ENCODE measurements around the gene CD72.
"Not testable (repeated sequence)": the region's sequence is repeated elsewhere in the genome, so short reads cannot be mapped to it uniquely, and the experiment has no call there.

The CD72 gene

GRCh38 chr9:35583521-35583920, 34.7 kb downstream of the CD72 start:
- DNase-seq: not testable (repeated sequence)

GRCh38 chr9:35579659-35580227, 38.5 kb downstream of the CD72 start:
- not testable (repeated sequence) for DNase-seq

GRCh38 chr9:35579130-35579529, 39.1 kb downstream of the CD72 start:
- DNase-seq: no peak

GRCh38 chr9:35577486-35577885, 40.7 kb downstream of the CD72 start:
- DNase-seq: no peak

GRCh38 chr9:35575478-35575877, 42.7 kb downstream of the CD72 start:
- no peak for DNase-seq

GRCh38 chr9:35574578-35575122, 43.6 kb downstream of the CD72 start:
- no peak for DNase-seq

DNA sequence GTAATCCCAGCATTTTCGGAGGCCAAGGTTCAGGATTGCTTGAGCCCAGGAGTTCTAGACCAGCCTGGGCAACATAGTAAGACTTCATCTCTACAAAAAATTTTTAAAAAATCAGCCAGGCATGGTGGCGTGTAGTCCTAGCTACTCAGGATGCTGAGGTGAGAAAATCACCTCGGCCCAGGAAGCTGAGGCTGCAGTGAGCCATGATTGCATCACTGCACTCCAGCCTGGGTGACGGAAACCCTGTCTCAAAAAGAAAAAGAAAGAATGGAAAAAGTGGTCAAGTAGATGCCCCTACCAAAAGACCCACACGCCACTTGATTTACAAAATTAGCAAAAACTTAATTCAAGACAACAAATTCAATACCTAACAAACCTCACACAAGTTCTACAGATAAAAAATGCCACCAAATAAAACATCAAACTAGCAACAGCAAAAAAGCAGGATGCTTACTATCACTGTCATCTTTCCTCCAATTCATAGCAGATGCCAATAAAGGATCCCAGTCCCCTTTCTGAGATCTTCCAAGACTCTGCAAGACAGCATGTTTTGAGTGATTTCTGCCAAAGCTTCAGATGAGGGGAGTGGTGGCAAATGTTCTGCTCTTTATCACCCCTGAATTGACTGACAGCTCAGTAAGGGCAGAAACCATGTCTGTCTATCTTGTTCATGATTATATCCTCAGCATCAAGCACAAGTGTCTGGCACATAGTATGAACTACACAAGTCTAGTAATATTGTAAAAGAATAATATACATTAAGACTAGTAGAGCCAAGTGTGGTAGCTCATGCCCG, 47.3 kb downstream of the CD72 start:
- DNase-seq: no peak

DNA sequence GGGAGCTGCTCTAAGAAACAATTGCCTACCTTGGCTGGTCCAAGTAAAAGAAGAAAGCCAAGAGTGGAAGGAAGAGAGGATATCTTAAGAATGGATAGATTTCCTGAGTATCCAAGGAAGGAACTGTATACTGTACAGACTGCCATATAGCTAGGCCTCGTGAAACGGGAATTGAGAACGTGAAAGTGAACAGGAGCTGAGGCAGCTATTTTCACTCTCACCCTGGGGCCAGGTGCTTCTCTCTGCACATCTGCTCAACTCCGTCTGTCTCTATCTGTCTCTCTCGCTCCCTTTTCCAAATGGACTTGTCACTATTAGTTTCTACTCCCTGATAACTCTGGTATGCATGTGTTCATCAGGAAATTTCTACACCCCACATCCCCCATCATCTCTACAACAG, 49.0 kb downstream of the CD72 start:
- no peak for DNase-seq

DNA sequence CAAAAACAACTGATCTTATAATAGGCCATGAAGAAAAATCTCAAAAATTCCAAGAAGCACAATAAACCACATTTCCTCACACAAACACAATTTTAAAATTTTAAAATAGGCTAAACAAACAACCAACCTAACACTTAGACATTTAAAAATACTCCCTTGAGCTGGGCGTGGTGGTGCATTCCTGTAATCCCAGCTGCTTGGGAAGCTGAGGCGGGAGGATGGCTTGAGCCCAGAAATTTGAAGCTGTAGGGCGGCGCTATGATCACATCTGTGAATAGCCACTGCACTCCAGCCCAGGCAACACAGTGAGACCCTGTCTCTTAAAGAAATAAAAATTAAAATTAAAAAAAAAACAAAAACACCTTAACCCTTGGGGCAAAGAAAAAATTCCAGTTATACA, 50.0 kb downstream of the CD72 start:
- no peak for DNase-seq

DNA sequence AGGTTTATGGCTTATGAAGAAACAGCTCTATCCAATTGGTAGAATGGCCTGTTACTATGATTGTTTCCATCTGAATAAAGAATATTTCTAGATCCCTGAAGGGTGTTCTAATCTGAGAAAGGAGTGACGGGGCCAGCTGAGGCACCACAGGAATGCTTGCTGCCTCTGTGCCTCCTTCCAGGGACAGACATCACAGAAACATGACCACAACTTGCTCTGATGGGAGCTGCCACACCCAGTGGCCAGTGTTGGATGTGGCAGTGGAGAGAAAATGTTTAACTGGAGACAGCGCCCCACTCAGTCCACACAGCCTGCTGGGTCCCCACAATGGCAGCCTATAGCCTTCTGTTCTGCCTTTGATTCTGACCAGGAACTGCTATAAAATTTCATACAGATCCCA, 51.8 kb downstream of the CD72 start:
- no peak for DNase-seq

DNA sequence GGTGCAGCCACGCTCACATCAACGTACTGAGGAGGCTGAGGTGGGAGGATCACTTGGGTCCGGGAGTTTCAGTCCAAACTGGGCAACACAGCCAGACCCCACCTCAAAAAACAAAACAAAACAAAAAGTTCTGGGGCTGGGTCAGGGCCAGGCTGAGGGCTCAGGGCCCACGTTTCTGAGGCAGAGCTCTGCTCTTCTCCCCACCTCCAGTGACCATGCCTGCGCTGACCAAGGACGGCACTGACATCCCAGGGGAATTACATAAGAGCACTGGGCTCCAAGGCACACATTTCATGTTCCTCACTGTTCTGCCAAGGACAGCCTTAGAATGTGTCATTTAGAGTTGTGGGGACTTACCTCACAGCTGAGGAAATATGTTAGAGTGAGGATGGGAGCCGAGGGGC, 53.6 kb downstream of the CD72 start:
- DNase-seq: no peak

- no peak for DNase-seq
Measured at GRCh38 chr9:35563791-35564197, 54.4 kb downstream of the CD72 start.

GRCh38 chr9:35562895-35563780, 55.1 kb downstream of the CD72 start:
- DNase-seq: no peak

DNA sequence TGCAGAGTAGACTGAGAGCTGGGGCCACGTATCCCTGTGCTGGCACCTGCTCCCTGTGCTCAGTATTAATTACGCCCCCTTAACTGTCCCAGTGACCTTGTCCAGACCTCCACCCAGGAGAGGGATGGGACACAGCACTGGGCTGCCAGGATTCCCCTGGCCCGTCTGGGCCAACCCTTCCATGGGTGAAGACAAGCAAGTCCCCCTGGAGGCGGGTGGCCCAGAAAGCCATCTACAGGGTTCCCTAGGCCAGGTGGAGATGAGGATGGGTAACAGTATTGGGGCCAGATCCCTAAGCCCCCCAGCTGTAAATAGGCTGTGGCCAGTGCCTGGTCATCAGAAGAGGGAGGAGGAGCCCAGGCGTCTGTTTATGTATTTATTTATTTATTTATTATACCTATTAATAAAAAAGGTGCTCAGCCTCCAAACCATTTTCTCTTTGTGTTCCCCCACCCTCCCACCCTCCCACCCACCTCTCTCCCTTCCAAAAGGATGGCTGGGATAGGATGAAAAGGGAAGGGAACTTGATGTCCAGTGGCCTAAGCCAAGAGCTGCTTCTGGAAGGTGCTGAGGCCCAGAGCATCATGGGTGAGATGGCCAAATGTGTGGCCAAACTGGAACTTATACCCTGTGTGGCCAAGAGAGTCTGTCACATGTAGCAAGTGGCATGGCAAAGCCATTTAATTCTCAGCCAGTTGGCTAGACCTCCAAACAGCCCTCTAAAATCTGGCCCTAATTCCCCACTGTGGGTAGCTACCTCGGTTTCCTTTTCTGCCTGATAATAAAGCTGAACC, 56.5 kb downstream of the CD72 start:
- DNase-seq: no peak

- DNase-seq: no peak
Measured at GRCh38 chr9:35560625-35561337, 57.4 kb downstream of the CD72 start.

Measured in activated gamma-delta T cell (primary cell).